HG03135 (cell line): Measurements from ENCODE around the gene CAPN1.
"Not testable (repeated sequence)": the region's sequence is repeated elsewhere in the genome, so short reads cannot be mapped to it uniquely, and the experiment has no call there.

ENCODE experiments used
- ATAC-seq: cut with Tn5 transposase; IDR thresholded peaks from one replicate; pipeline ENCODE4 v1.9.1; 2021; ENCODE audit warnings: mild to moderate bottlenecking, moderate library complexity; ENCODE audit not compliant: unreplicated experiment

Gene CAPN1

GRCh38 chr11:65159012-65159411 is 22.7 kb upstream of the CAPN1 start:
- ATAC-seq = no peak

- no peak for ATAC-seq
Measured at GRCh38 chr11:65160643-65161042, 21.1 kb upstream of the CAPN1 start.

GRCh38 chr11:65163684-65164083 is 18.0 kb upstream of the CAPN1 start:
- ATAC-seq = no peak

GRCh38 chr11:65165410-65166317 is 16.1 kb upstream of the CAPN1 start:
- ATAC-seq = no peak

- no peak for ATAC-seq
Measured at GRCh38 chr11:65166893-65167292, 14.8 kb upstream of the CAPN1 start.

GRCh38 chr11:65167656-65168055 is 14.1 kb upstream of the CAPN1 start:
- ATAC-seq = no peak

- ATAC-seq = no peak
Measured at GRCh38 chr11:65169164-65169641, 12.5 kb upstream of the CAPN1 start.

GRCh38 chr11:65170058-65170534 is 11.6 kb upstream of the CAPN1 start, which contains the start of gene SPDYC:
Gene SPDYC, plus strand, starts transcription at chr11:65170233. Its CDS starts 1,125 bp downstream, at chr11:65171358.
- ATAC-seq = no peak

- ATAC-seq = no peak
Measured at GRCh38 chr11:65172600-65172999, 9.1 kb upstream of the CAPN1 start.

- not testable (repeated sequence) for ATAC-seq
Measured at GRCh38 chr11:65174571-65175010, 7.1 kb upstream of the CAPN1 start.

- ATAC-seq = peak; percentile 68
Measured at GRCh38 chr11:65180877-65181568, 705 bp upstream of the CAPN1 start.

- peak; percentile 5 for ATAC-seq
Measured at GRCh38 chr11:65182258-65183170, 786 bp downstream of the CAPN1 start.

- ATAC-seq = no peak
Measured at GRCh38 chr11:65183201-65183891, 1.6 kb downstream of the CAPN1 start.

GRCh38 chr11:65184146-65184545 is 2.4 kb downstream of the CAPN1 start:
- ATAC-seq = no peak

- ATAC-seq = no peak
Measured at GRCh38 chr11:65185171-65185570, 3.4 kb downstream of the CAPN1 start.

- ATAC-seq = no peak
Measured at GRCh38 chr11:65185869-65186341, 4.2 kb downstream of the CAPN1 start.

GRCh38 chr11:65186701-65187100 is 5.0 kb downstream of the CAPN1 start:
- no peak for ATAC-seq

- ATAC-seq = no peak
Measured at GRCh38 chr11:65187146-65187675, 5.5 kb downstream of the CAPN1 start.

GRCh38 chr11:65187971-65188461 is 6.3 kb downstream of the CAPN1 start:
- ATAC-seq = no peak
